Ectodermal cell (in vitro differentiated cells): ENCODE data around the gene ARID3B.

Experiments
- H3K27ac ChIP-seq: 2 replicates; pipeline ENCODE4 v1.7.0; 2013; ENCODE audit warnings: mild to moderate bottlenecking, low read depth, low read length; ENCODE audit not compliant: insufficient read depth, poor library complexity, severe bottlenecking
- H3K27me3 ChIP-seq: 2 replicates; pipeline ENCODE4 v1.7.0; 2013; ENCODE audit warnings: mild to moderate bottlenecking, low read length; ENCODE audit not compliant: insufficient read depth, control insufficient read depth, poor library complexity, severe bottlenecking
- H3K36me3 ChIP-seq: one replicate; pipeline ENCODE4 v1.7.0; 2013; ENCODE audit warnings: low read length; ENCODE audit not compliant: control insufficient read depth, insufficient read depth
- H3K4me1 ChIP-seq: one replicate; pipeline ENCODE4 v1.7.0; 2013; ENCODE audit warnings: low read length; ENCODE audit not compliant: control insufficient read depth, insufficient read depth
- H3K4me3 ChIP-seq: 2 replicates; pipeline ENCODE4 v1.7.0; 2013; ENCODE audit warnings: low read depth, low read length, control low read depth; ENCODE audit not compliant: insufficient read depth
- H3K9me3 ChIP-seq: 2 replicates; pipeline ENCODE4 v1.7.0; 2013; ENCODE audit warnings: mild to moderate bottlenecking, low read length, moderate library complexity; ENCODE audit not compliant: control insufficient read depth
- WGBS, 2 experiments: methylation state at CpG; one replicate each; pipeline ENCODE4 v1.1.7; 2013; ENCODE audit warnings: missing lambda C conversion rate in 2 of 2; 5-methylcytosine and 5-hydroxymethylcytosine counted together

The ARID3B gene

GRCh38 chr15:74564182-74564581 is 23.2 kb downstream of the ARID3B start:
- Histone ChIP-seq H3K36me3 (no peaks in the 10 kb centered on the region), H3K9me3 (no peaks in the 10 kb centered on the region), H3K4me3 (no peak overlapping the region), H3K4me1 (no peaks in the 10 kb centered on the region), H3K27ac (no peak overlapping the region), H3K27me3 (no peaks in the 10 kb centered on the region)
- 94 to 100% methylated on average over 1 of the region's 1 CpG for WGBS, 2 experiments

- no peak overlapping the region for H3K4me3 ChIP-seq
- H3K36me3 ChIP-seq: peaks cover 7% of the 10 kb centered on the region
- 88 to 90% methylated on average over 2 of the region's 2 CpGs for WGBS, 2 experiments
- no peaks in the 10 kb centered on the region for H3K4me1 ChIP-seq
- H3K27ac ChIP-seq: no peak overlapping the region
- no peaks in the 10 kb centered on the region for H3K9me3 ChIP-seq
- H3K27me3 ChIP-seq: no peaks in the 10 kb centered on the region
Measured at GRCh38 chr15:74565381-74566085, 24.5 kb downstream of the ARID3B start.

- peaks cover 23% of the 10 kb centered on the region for H3K36me3 ChIP-seq
- no peaks in the 10 kb centered on the region for H3K4me1 ChIP-seq
- H3K4me3 ChIP-seq: no peak overlapping the region
- H3K9me3 ChIP-seq: no peaks in the 10 kb centered on the region
- WGBS, 2 experiments: 69 to 76% methylated on average over 1 of the region's 1 CpG
- no peak overlapping the region for H3K27ac ChIP-seq
- H3K27me3 ChIP-seq: no peaks in the 10 kb centered on the region
Measured at GRCh38 chr15:74568594-74568993, 27.6 kb downstream of the ARID3B start.

- WGBS, 2 experiments: 94 to 96% methylated on average over 4 of the region's 4 CpGs
Measured at GRCh38 chr15:74569731-74570070, 28.7 kb downstream of the ARID3B start.

GRCh38 chr15:74571191-74571590 is 30.2 kb downstream of the ARID3B start:
- WGBS, 2 experiments: 93 to 98% methylated on average over 3 of the region's 3 CpGs
- H3K27ac ChIP-seq: no peak overlapping the region
- no peak overlapping the region for H3K4me3 ChIP-seq
- peaks cover 35% of the 10 kb centered on the region for H3K36me3 ChIP-seq
- H3K4me1 ChIP-seq: no peaks in the 10 kb centered on the region
- no peaks in the 10 kb centered on the region for H3K9me3 ChIP-seq
- no peaks in the 10 kb centered on the region for H3K27me3 ChIP-seq

More at GRCh38 chr15:74569731-74570070, 28.7 kb downstream of the ARID3B start:
- no peaks in the 10 kb centered on the region for H3K9me3 ChIP-seq
- H3K4me1 ChIP-seq: no peaks in the 10 kb centered on the region
- H3K36me3 ChIP-seq: peaks cover 31% of the 10 kb centered on the region
- H3K27me3 ChIP-seq: no peaks in the 10 kb centered on the region
- H3K27ac ChIP-seq: no peak overlapping the region
- H3K4me3 ChIP-seq: no peak overlapping the region

GRCh38 chr15:74573987-74574386 is 33.0 kb downstream of the ARID3B start:
- Histone ChIP-seq H3K4me3 (no peak overlapping the region), H3K9me3 (no peaks in the 10 kb centered on the region), H3K4me1 (no peaks in the 10 kb centered on the region), H3K27me3 (no peaks in the 10 kb centered on the region), H3K36me3 (peaks cover 51% of the 10 kb centered on the region), H3K27ac (no peak overlapping the region)
- 93 to 97% methylated on average over 4 of the region's 4 CpGs for WGBS, 2 experiments

GRCh38 chr15:74578496-74578994 is 37.5 kb downstream of the ARID3B start:
- WGBS, 2 experiments: 94 to 96% methylated on average over 3 of the region's 3 CpGs
- H3K4me1 ChIP-seq: peaks cover 5% of the 10 kb centered on the region
- H3K36me3 ChIP-seq: peaks cover 37% of the 10 kb centered on the region
- no peaks in the 10 kb centered on the region for H3K9me3 ChIP-seq
- no peak overlapping the region for H3K4me3 ChIP-seq
- no peak overlapping the region for H3K27ac ChIP-seq
- no peaks in the 10 kb centered on the region for H3K27me3 ChIP-seq

GRCh38 chr15:74579001-74579400 is 38.0 kb downstream of the ARID3B start:
- H3K9me3 ChIP-seq: no peaks in the 10 kb centered on the region
- WGBS, 2 experiments: 92 to 93% methylated on average over 9 of the region's 9 CpGs
- peaks cover 33% of the 10 kb centered on the region for H3K36me3 ChIP-seq
- no peak overlapping the region for H3K27ac ChIP-seq
- H3K4me1 ChIP-seq: peaks cover 9% of the 10 kb centered on the region
- H3K4me3 ChIP-seq: no peak overlapping the region
- H3K27me3 ChIP-seq: no peaks in the 10 kb centered on the region

GRCh38 chr15:74580538-74581350 is 39.7 kb downstream of the ARID3B start:
- no peaks in the 10 kb centered on the region for H3K27me3 ChIP-seq
- H3K27ac ChIP-seq: peak overlapping the region; percentile 53
- H3K9me3 ChIP-seq: no peaks in the 10 kb centered on the region
- H3K4me3 ChIP-seq: no peak overlapping the region
- peaks cover 26% of the 10 kb centered on the region for H3K4me1 ChIP-seq
- 96 to 98% methylated on average over 7 of the region's 7 CpGs for whole genome bisulfite sequencing, 2 experiments
- peaks cover 27% of the 10 kb centered on the region for H3K36me3 ChIP-seq

GRCh38 chr15:74584204-74584603 is 43.2 kb downstream of the ARID3B start:
- Histone ChIP-seq H3K4me3 (no peak overlapping the region), H3K27me3 (no peaks in the 10 kb centered on the region), H3K4me1 (peaks cover 48% of the 10 kb centered on the region), H3K27ac (peak overlapping the region; percentile 88), H3K9me3 (no peaks in the 10 kb centered on the region), H3K36me3 (peaks cover 15% of the 10 kb centered on the region)
- 70 to 85% methylated on average over 2 of the region's 2 CpGs for WGBS, 2 experiments
